Fibroblast of gingiva (primary cell): Measurements from ENCODE around the gene PSD2.

Experiments
- DNase-seq: peaks from one replicate; pipeline ENCODE4 v3.0.0-alpha.2; 2011; ENCODE audit warnings: low read depth

PSD2 gene

DNA sequence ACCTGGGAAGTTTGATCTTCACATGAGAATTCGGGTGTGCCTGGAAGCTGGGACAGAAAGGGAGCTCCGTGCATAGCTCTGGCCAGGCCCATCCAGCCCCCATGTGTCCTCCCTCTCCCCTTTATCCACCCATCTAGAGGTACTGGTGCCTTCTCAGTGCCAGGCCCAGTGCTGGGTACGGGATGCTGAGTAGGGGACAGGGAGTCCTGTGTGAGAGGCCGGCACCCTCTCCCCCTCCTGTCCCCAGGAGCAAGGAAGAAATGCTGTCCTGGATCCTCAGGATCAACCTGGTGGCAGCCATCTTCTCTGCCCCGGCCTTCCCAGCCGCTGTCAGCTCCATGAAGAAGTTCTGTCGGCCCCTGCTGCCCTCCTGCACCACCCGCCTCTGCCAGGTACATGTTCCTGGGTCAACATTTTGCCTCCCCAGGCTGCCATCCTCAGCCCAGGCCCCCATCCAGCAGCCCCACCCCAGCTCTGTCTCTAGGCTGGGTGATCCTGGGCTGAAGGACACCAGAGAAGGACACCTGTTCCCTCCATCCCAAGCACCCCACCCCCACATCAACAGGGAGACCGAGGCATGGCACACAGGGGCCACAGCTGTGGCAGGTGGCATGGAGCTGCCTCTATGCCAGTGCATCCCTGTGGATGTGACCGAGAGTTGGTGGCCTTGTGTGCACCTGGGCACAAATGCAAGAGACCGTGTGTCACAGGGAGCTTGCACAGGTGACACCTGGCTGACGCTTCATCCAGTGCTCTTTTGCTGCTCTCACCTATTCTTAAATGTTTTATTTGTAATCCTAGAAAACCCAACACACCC is 43.0 kb downstream of the PSD2 start:
- DNase-seq = no peak

DNA sequence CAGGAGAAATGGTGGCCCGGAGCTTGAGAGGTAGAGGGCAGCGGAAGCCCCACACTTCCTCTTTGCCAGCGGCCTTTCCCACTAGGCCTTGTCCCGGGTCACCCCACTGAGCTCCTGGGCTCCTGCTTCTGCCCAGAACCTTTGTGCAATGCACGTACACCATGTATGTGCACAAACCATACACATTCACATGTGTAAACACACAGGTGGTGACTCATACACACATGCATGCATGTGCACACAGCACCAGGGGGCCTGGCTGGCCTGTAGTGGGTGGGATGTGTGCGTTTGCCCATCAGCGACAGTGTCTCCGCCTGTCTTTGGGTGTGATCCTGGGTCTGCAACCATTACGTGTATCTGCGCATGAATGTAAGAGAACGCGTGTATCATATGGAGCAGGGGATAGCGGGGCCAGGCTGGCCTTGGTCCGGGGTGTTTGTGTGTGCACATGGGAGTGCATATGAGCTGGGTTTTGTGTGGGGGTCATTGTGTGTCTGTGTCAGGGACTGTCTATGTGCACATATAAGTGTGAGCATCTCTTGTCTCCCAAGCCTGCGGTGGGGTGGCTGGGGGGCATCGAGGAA is 43.7 kb downstream of the PSD2 start:
- no peak for DNase-seq

DNA sequence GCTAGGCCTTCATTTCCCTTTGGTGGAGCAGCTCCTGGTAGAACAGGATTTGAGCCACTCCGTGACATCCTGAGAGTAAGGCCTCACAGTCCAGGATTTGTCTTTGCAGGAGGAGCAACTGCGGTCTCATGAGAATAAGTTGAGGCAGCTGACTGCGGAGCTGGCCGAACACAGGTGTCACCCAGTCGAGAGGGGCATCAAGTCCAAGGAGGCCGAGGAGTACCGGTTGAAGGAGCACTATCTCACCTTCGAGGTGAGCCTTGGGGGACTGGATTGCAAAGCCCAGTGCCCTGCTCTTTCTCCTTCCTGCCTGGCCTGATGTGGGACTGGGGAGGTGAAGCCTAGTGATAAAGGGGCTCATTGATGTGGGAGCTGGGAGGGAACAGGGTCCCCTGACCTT is 44.3 kb downstream of the PSD2 start:
- DNase-seq = no peak

DNA sequence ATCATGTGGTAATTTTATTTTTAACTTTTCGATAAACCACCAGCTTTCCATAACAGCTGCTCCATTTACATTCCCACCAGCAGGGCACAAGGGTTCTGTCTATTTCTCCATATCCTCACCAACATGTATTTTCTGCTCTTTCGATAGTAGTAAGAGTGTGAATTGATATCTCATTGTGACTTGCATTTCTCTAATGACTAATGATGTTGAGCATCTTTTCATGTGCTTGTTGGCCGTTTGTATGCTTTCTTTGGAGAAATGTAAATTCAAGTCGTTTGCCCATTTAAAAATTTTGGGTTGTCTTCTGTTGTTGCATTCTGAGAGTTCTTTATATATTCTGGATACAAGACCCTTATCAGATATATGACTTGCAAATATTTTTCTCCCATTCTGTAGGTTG is 45.9 kb downstream of the PSD2 start:
- DNase-seq = no peak

DNA sequence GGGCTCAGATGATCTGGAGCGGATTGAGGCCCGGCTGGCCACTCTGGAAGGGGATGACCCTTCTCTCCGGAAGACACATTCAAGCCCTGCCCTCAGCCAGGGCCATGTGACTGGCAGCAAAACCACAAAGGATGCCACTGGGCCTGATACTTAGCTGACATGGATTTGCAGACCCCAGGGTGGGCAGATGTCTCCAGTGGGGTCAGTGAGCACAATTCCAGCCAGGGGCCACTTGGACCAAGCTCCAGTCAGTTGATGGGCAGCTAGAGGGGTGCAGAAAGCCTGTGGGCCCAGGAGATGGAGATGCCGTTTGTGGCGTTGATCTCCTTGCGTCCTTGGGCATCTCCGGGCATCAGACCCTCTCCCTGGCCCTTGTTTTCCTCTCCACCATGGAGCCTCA is 46.7 kb downstream of the PSD2 start:
- no peak for DNase-seq

DNA sequence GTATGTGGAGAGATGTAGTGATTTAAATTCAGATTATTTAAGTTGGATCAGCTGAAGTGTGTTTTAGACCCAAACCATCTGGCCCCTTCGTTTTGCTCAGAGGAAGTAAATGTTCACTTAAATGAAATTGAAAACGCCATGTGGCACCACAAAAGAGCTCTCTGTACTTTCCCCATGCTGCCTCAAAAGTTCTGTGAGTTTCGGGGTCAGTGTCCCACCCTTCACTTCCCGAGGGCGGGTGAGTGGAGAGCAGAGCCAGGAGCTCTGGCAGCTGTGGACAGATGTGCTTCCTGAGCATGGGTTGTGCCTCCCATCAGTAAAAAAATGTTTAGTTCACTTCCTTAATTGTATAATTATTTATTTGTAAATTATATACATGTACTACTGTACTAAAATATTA is 48.4 kb downstream of the PSD2 start:
- DNase-seq = no peak

DNA sequence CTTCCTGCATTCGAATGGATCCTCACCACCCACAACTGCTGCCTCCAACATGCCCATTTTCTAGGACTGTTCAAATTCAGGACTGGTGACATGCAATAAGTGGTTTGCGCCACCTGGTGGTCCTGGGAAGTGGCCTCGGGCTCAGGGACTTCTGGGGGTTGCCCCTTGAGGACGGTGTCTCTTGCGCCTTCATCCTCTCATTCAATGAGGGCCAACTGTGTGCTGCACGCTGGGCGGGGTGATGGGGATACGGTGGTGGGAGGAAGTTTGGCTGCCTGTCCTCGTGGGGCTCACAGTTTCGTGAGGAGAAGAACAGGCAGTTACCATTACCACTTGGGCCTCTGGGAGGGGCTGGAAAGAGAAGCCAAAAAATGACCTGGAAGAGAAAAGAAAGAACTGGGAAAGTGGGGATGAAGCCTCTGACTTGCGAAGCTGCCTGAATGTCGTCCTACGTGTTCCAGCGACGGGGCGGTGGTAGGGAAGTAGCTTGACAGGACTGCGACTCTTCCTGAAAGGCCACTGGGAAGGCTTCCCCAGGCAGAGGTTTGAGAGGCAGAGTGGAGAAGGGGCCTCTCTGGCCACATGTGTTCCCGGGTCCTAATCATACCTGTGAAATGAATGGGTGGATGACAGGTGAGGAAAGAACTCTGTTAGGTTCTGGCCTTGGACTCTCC is 49.0 kb downstream of the PSD2 start:
- DNase-seq = peak; percentile 63

DNA sequence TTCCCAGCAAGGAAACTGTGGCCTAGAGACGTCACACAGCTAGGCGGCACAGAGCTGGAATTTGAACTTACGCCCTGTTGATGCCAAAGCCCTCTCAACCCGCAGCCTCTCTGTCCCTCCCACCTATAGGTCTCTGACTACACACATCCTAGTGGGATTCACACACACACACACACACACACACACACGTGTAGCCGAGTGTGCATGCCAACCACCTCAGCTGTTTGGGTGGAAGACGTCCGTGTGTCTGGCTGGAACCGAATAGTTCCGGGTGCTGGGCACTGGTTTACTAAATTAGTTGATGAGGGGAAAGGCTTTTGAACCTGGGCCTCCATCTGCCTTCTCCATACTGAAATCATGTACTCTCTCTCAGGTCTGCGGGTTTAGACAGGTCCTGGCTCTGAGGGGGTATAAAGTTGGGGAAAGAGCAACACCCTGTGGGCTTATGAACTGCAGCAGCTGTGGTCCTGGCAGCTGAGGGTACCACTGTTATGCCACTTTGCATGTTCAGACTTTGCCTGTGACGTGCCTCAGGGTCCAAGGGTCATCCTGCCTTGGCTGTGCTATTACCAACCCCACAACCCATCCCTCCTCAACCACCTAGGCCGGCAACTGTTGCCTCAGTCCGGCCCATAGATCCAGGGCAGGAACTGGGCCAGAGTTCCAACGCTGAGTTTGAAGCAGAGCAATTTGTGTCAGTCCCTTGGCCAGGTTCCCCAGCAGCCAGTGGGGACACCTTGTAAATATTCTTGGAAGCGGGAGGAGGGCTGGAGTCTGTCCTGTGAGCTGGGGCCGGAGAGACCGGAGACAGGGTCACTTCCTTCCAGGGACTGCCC is 50.5 kb downstream of the PSD2 start:
- DNase-seq = no peak

DNA sequence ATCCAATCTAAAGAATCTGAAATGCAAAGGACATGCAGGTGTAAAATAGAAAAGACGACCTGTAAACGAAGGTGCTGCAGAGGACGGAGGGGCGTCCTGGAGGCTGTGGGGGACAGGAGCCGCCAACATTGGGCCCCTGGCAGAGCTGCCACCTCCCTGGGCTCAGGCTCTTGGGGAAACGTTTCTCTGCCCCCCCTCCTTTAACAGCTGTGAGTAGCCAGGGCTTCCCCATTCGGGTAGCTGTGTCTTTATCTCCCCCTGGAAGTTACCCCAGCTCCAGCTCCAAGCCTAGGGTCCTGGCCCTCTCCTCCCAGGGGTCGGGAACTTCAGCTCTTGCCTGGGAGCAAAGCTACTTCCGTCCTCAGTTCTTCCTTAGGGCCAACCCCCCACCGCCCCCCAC is 51.5 kb downstream of the PSD2 start:
- DNase-seq = no peak

DNA sequence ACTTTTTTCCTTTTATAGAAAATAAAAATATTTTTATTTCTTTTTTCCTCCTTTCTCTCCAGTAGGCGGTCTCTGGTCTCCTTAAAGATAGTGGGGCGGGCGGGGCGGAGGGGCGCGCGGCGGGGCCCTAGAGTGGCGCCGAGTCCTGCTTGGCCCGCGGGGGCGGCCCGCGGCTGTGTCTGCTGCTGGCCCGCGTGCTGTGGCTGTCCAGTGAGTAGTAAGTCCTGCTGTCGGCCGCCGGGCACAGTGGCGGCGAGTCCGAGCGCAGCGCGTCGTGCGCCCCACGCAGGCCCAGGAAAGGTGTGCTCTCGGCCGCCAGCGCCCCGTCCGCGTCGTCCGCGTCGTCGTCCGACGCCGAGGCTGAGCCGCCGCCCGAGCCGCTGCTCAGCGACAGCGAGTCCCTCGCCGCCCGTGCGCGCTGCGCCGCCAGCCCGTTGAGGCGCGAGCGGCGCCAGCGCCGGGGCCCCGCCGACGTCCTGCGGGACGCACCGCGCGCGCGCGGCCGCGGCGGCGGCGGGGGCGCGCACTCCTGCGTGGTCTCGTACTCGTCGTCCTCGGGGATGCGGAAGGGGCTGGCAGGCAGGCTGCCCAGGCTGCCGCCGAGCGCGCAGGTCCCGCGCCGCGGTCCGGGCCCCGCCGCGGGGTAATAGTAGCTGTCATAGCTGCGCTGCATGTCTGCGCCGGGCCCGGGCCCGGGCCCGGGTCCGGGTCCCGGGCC is 52.3 kb downstream of the PSD2 start:
- DNase-seq = no peak

DNA sequence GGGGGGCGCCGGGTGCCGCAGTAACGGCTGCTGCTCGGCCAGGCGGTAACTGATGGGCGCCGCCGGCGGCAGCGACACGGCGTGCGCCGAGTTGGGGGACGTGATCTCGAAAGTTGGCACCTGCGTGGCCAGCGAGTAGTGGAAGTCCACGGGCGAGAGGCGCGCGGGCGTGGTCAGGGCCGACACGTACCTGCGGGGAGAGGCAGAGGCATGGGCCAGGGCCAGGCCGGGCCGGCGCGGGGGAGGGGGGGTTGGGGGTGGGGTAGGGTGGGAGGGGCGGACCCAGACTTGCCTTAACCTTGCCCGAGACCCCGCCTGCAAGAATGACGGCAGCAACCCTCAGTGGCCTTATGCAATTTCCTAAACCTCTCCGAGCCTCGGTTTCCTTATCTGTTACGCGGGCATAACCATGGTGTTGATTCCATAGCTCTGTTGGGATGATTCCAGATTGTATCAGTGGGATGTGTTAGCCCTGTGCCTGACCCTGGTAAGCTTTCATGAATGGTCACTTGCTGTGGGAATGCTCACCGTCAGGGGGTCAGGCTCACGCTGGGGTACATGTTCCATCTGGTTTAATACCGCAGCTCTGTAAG is 53.0 kb downstream of the PSD2 start:
- no peak for DNase-seq

DNA sequence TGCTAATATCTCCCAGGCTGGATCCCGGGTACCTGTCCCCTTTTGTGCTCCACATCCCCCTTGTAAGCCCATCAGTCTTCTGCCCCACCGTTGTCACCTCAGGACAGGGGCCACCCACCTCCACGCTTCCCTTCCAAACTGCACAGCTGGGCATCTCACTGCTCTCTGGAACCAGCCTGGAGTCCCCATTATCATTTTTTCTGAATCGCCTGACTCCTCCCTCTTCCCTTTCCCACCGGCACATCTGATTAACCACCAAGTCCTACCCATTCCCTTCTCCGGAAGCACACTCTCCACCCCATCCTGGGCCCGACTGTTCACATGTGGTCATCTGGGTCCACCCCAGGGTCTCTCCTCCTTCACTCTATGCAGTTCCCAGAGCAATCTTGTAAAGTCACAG is 53.9 kb downstream of the PSD2 start:
- no peak for DNase-seq

DNA sequence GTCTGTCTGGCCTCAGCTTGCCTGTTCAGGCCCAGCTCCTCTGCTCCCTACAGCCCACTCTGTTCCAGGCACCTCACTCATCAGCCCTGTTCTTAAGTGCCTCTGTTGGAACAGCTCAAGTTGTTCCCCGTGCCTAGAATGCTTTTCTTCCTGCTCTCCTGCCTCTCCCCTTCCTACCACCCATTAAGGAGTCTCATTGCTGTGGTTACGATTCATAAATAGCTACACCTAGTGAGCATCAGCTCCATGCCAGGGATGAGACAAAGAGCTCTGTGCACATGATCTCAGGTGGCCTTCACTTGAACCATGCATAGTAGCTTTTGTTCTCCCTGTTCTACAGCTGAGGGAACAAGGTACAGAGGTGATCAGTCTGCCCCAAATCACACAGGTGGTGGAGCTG is 54.3 kb downstream of the PSD2 start:
- DNase-seq = no peak

DNA sequence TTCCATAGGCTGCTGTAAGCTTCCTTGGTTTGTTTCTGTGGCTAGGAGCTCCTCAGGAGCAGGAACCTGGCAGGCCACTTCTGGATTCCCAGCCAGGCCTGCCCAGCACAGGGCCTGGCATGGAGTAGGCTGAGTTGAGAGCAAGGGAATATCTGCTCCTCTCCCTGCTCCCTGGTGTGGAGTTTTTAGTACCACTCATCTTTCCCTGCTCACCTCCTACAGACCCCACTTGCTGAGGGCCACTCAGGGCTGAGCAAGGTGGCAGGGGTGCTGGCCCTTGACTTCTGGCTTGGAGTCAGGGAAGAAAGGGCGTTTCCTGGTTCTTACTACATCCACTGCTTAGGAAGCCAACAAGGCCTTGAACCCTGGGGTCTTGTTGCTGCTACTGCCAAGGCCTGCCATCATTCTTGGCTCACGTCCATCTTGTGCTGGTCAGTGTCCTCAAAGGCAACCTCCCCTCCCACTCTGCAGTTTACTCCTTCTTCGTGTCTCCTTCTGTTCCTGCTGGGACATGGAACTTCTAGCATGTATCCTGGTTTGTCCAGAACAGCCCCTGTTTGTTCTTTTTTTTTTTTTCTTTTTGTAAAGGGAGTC is 54.9 kb downstream of the PSD2 start:
- no peak for DNase-seq

DNA sequence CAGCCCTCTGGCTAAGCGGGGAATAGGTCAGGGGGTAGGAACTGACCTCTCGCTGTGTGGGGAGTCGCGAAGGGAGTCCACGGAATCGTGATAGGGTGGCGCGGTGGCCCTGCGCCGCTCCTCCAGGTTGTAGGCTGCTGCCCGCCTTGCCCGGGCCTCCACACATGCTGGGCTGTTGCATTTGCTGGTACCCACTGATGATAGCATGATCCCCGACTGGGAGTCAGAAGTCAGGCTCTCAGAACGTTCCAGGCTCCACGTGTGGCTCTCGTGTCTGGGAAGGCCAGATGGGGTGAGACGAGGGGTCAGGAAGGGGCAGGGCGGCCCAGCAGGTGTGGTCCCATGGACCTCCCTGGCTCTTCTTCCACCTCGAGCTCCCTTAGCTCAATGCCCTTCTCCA is 56.0 kb downstream of the PSD2 start:
- DNase-seq = no peak

DNA sequence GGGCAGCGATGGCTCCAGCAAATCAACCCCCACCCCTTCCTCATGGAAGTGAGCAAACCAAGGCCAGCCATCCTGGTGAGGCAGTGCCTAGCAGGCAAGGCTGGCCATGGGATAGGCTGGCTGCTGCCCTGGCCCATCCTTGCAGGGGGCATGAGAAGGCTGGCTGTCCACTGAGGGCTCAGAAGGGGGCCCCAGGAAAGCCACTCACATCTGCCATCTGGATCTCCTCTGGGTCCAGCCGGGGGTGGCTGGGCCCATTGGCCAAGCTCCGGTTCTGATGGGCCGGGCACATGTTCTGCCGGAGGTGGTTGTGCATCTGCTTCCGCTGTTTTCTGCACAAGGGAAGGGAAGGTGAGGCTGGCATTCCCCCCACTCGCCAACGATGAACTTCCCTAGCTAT is 57.1 kb downstream of the PSD2 start:
- no peak for DNase-seq

DNA sequence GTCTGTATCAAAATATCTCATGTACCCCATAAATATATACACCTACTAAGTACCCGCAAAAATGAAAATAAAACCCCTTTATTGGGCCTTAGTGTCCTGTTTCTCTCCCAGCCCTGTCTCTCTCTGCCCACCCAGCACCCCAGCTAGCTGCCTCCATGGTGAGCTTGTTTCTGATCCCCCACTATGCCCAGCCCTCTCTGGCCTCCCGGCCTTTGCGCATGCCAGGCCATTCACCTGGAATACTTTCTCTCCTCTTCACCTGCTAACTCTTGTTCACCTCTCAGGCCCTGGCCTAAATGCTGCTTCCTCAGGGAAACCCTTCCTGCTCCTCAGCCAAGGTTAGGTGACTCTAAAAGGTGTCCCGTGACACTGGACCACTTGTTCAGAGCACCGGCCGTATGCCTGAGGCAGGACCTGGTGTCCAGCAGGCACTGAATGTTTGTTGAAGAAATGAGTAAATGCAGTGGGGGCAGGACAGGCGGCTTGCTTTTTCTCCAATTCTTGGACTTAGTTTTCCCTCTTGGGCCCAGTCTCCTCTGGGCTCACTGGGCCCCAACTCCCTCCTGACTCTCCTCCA is 58.5 kb downstream of the PSD2 start:
- DNase-seq = no peak

DNA sequence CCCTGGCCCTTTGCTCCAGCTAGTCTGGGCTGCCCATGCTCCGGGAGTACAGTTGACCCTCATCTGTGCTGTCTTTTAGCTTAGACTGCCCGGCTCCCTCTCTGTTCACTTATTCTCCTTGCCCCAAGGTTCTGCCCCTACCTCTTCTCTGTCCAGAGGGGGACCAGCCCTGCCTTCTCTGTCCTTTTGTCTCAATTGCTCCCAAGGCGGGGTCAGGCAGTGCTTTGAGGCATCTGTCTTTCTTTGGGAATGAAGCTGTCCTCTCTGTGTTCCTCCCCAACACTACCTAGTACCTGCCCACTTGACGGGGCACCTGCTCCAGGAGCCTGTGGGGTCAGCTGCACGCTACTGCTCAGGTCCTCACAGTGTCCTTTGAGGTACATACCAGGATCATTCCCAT is 59.3 kb downstream of the PSD2 start:
- DNase-seq = no peak

DNA sequence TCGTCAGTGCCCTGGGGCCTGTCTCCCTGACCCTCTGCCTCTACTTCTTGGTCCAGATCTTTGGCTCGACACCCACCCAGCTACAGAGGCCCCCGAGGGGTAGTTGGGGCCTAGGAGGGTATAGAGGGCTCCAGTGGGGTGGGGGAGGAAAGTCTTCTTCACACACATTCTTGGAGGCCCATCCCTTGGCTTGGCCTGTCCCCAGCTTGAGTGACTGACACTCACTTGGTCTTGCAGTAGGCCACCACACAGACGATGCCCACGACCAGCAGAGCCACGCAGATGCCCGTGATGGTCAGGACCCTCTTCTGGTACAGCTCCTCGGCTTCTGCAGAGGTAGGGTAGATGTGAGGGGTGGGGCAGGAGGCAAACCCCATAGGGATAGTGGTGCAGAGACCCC is 59.8 kb downstream of the PSD2 start:
- DNase-seq = no peak

DNA sequence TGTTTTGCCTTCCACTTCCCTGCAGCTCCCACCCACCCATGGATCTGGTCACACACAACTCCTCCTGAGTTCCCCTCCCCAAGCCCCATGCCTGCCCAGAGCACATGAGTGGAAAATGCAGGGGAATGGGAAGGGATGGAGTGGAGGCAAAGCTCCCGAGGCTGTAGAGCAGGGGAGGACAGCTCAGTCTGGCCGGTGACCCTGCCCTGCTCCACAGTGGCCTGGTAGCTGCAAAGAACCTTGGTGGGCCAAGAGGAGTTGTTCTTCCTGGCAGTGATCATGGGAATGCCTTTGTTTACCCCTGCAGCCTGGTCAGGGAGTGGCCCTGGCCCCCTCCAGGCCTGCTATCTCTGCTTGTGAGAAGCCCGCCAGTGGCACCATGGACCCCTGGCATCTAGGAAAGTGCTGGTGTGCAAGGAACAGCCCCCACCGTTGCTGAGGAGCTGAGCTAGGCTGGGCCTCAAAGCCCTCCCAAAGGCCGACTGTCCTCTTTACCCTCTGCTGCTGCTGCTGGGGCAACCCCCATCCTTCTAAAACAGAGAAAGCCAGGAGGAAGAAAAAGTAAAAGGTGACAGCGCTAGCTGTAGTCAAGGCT is 60.4 kb downstream of the PSD2 start:
- DNase-seq = no peak
